Right atrium auricular region (tissue), 2 donors: ENCODE data around the gene SRMS. TPM values are rescaled to one million over a fixed set of nuclear protein-coding genes. Genes with fewer than 3 reads are reported as not detected.

Source experiments
- DNase-seq: peaks from one replicate; pipeline ENCODE4 v3.0.0-alpha.2; 2019; ENCODE audit warnings: low spot score
- H3K27ac ChIP-seq, 2 donors: fragments of 200-600 bp; sonication (generic); 1 replicate in 1 of 2; 2 replicates in 1 of 2; pipeline ENCODE4 v1.5.1; 2016 to 2019
- H3K27me3 ChIP-seq, 2 donors: fragments of 200-600 bp; sonication (generic); one replicate each; pipeline versions ENCODE4 v1.5.1 to v1.6.0; 2017 to 2019
- H3K36me3 ChIP-seq: fragments of 200-600 bp; sonication (generic); one replicate; pipeline ENCODE4 v1.5.1; 2016
- H3K4me1 ChIP-seq, 2 donors: fragments of 200-600 bp; sonication (generic); one replicate each; pipeline versions ENCODE4 v1.5.1 to v1.6.0; 2017 to 2019
- H3K4me3 ChIP-seq, 2 donors: fragments of 200-600 bp; sonication (generic); 1 replicate in 1 of 2; 2 replicates in 1 of 2; pipeline ENCODE4 v1.5.1; 2017 to 2019; ENCODE audit warnings: mild to moderate bottlenecking in 1 of 2, moderate library complexity in 1 of 2
- H3K9me3 ChIP-seq, 2 donors: fragments of 200-600 bp; sonication (generic); one replicate each; pipeline ENCODE4 v1.5.1; 2019
- total RNA-seq, 2 donors: library from RNA; depleted of rRNA; stranded (reverse); fragments of >200 nt; gene quantifications; one replicate each; pipeline ENCODE4 v1.1.0, GENCODE V29; 2016
- TF ChIP-seq, protein P1 (sequence below), 2 donors: fragments of 200-600 bp; sonication (generic); IDR thresholded peaks; one replicate each; pipeline ENCODE4 v1.5.1; 2019; ENCODE audit warnings: antibody characterized with exemption in 2 of 2

SRMS gene
- total RNA-seq, 2 donors from 2014 or later: not detected

DNA sequence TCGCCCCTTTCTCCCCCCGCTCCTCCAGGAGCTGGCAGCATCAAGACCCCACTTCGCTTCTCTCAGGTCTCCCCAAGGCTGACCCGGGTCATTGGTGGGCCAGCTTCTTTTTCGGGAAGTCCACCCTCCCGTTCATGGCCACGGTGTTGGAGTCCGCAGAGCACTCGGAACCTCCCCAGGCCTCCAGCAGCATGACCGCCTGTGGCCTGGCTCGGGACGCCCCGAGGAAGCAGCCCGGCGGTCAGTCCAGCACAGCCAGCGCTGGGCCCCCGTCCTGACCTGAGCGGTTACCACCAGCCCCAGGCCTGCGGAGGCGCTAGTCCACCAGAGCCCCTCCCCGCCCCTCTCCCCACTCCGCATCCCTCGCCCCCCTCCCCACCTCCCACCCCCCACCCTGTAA is 25.9 kb downstream of the SRMS start:
- H3K27me3 ChIP-seq: no peaks in the 10 kb centered on the region
- TF ChIP-seq, protein P1, sequence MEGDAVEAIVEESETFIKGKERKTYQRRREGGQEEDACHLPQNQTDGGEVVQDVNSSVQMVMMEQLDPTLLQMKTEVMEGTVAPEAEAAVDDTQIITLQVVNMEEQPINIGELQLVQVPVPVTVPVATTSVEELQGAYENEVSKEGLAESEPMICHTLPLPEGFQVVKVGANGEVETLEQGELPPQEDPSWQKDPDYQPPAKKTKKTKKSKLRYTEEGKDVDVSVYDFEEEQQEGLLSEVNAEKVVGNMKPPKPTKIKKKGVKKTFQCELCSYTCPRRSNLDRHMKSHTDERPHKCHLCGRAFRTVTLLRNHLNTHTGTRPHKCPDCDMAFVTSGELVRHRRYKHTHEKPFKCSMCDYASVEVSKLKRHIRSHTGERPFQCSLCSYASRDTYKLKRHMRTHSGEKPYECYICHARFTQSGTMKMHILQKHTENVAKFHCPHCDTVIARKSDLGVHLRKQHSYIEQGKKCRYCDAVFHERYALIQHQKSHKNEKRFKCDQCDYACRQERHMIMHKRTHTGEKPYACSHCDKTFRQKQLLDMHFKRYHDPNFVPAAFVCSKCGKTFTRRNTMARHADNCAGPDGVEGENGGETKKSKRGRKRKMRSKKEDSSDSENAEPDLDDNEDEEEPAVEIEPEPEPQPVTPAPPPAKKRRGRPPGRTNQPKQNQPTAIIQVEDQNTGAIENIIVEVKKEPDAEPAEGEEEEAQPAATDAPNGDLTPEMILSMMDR (IDR thresholded peaks at IDR 0.05): no peak
- H3K27ac ChIP-seq: peak overlapping the region; percentile 93
- no peaks in the 10 kb centered on the region for H3K36me3 ChIP-seq
- H3K4me1 ChIP-seq: peaks cover 0 to 33% of the 10 kb centered on the region in 2 donors
- no peaks in the 10 kb centered on the region for H3K9me3 ChIP-seq
- H3K4me3 ChIP-seq: peak overlapping the region; percentile 78 to 87
- no peak for DNase-seq

DNA sequence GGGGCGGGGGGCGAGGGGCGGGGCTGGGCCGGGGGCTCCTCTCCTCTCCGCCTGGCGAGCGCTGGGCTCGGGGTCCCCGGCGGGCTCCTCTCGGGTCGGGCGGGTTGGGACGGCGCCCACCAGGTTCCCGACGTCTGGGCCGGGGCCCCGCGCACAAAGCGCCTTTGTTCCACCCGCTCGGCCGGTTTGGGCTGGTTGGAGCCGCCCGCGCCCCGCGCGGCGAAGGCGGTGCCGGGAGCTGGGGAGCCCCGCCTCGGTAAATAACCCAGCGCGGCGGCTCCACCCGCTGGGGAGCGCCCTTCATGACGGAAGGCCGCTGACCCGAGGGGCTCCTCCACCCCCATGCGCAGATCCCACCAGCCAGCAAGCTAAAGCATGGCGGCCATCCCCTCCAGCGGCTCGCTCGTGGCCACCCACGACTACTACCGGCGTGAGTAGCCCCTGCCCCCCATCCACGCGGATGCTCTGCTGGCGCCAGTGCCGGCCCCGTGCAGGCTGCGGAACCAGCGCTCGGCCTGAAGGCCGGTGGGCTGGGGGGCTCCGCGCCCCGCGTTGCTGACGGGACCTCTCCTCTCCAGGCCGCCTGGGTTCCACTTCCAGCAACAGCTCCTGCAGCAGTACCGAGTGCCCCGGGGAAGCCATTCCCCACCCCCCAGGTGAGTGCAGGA is 26.5 kb downstream of the SRMS start:
- TF ChIP-seq, protein P1 (IDR thresholded peaks at IDR 0.05): peak in 1 of 2 donors; percentile 19
- DNase-seq: peak; percentile 68

DNA sequence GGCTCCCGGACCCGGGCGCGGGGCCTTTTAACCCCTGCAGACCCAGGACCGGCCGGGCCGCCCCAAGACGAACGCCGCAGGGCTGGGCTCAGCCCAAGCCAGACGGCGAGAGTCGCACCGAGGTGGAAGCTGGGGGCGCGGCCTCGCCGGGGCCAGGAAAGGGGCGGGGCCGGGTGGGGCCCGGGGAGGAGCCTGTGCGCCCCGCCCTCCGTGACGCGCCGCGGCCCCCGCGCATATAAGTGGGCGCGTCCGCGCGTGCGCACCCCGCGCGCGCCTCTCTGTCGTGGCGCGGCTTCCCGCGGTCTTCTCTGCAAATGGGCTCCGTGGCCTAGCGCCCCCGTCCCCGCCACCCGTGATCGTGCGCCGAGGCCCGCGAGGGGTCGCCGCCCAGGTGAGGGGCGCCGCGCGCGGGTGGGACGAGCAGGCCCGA is 27.0 kb downstream of the SRMS start, which contains the start of gene PPDPF:
TSS of gene PPDPF (plus strand) at position 262 of the 430 bp plus-strand sequence. CDS start 544 bp downstream, outside the sequence.
- peak within 1 kb of the TSS; percentile 93 for H3K27ac ChIP-seq
- H3K36me3 ChIP-seq: no peaks in the 10 kb centered on the region
- TF ChIP-seq, protein P1 (IDR thresholded peaks at IDR 0.05): no peak
- H3K27me3 ChIP-seq: no peaks in the 10 kb centered on the region
- peak within 1 kb of the TSS; percentile 78 to 87 for H3K4me3 ChIP-seq
- H3K9me3 ChIP-seq: no peaks in the 10 kb centered on the region
- peaks cover 0 to 33% of the 10 kb centered on the region in 2 donors for H3K4me1 ChIP-seq
- peak; percentile 85 for DNase-seq

More for the DNA sequence above, 26.5 kb downstream of the SRMS start:
- Histone ChIP-seq H3K27ac (peak overlapping the region; percentile 93), H3K4me3 (peak overlapping the region; percentile 78 to 87), H3K36me3 (no peaks in the 10 kb centered on the region), H3K27me3 (no peaks in the 10 kb centered on the region), H3K9me3 (no peaks in the 10 kb centered on the region), H3K4me1 (peaks cover 0 to 33% of the 10 kb centered on the region in 2 donors)

DNA sequence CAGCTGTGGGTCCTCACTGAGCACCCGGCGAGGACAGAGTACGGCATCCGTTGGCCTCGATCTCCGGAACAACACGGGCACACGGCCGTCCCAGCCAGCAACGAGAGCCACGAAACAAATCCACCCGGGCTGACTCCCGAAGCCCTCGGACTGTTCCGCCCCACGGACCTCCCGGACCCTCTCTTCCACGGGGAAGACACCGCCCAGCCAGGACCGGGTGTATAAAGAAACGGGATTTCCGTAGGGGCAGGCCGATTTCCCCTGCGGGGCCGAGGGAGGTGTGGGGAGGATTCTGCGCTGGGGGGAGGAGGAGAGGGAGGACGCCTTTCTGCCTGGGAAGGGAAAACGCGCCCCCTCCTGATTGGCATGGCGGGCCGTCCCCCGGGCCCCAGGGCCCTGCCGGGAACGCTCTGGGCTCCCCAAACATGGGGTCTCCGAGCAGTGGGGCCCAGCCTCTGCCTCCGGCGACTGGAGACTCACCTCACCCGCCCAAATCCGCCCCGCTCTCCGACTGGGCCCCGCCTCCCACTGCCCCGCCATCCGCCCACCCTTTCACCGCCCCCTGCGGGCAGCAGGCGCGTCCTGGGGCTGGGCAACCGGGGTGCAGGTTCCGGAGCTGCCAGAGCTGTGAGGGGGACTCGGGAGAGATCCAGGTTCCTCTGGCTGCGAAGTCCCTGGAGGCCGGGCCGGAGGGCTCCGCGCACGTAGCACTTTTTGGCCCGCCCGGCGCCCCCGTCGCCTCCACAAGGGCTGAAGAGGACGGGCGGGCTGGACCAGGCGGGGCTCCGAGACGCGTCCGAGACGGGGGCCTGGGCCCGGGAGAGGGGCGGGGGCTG is 27.7 kb downstream of the SRMS start:
- TF ChIP-seq, protein P1 (IDR thresholded peaks at IDR 0.05): peak; percentile 28 to 68

DNA sequence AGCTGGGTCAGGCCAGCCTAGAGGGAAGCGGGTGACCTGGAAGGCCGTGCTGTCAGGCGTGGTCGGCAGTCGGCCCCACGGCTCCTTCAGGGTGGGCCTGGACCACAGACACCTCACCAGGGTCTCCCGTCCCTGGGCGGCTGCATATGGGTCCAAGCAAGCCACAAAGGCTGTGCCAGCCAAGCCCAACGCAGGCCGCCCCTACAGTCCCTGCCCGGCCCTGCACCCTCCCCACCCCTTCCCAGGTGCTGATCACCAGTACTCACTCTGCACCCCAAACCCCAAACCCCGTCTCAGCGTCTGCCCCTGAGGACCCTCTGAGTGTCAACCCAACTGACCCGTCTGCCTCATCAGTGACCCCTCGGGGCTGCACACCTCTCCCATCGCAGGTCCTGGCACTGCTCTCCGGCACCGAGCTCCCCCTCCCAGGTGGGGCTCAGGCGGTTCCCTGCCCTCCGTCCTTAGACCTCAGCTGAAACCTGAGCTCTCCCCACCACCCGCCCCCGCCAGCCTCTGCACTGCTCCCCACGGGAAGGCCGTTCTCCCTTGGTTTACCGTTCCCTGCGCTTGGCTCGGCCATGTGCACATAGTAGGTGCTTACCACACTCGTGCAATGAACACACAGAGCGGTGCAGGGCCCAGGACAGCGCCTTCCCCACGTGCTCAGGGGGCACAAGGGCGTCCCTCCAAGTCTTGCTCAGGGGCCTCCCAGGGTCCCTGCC is 28.4 kb downstream of the SRMS start:
- Histone ChIP-seq H3K36me3 (no peaks in the 10 kb centered on the region), H3K27ac (peak overlapping the region in 1 of 2 donors; percentile 93), H3K4me1 (peaks cover 0 to 33% of the 10 kb centered on the region in 2 donors), H3K4me3 (peak overlapping the region; percentile 78 to 87), H3K27me3 (no peaks in the 10 kb centered on the region), H3K9me3 (no peaks in the 10 kb centered on the region)
- TF ChIP-seq, protein P1 (IDR thresholded peaks at IDR 0.05): no peak
- no peak for DNase-seq

More for the DNA sequence above, 27.7 kb downstream of the SRMS start:
- no peaks in the 10 kb centered on the region for H3K9me3 ChIP-seq
- no peaks in the 10 kb centered on the region for H3K27me3 ChIP-seq
- peak overlapping the region; percentile 78 to 87 for H3K4me3 ChIP-seq
- no peak for DNase-seq
- H3K36me3 ChIP-seq: no peaks in the 10 kb centered on the region
- peaks cover 0 to 33% of the 10 kb centered on the region in 2 donors for H3K4me1 ChIP-seq
- peak overlapping the region; percentile 93 for H3K27ac ChIP-seq
